WI38 (cell line): ENCODE measurements around the gene CTSH.

ENCODE experiments used
- H3K4me3 ChIP-seq: 2 replicates; pipeline ENCODE4 v1.5.1; 2011; ENCODE audit warnings: low read depth, mild to moderate bottlenecking, control low read depth, low read length
- CTCF ChIP-seq: IDR thresholded peaks from 2 replicates; pipeline ENCODE4 v1.5.1; 2012; ENCODE audit warnings: low read depth, mild to moderate bottlenecking, control low read depth, low read length

The CTSH gene

GRCh38 chr15:78915341-78916087 is 29.3 kb downstream of the CTSH start:
- H3K4me3 ChIP-seq: no peak overlapping the region
- TF ChIP-seq CTCF: no peak

GRCh38 chr15:78914027-78914764 is 30.6 kb downstream of the CTSH start:
- 0 out of 2 replicates have a peak, but pooled peaks have one; percentile 13 for TF ChIP-seq CTCF
- no peak overlapping the region for H3K4me3 ChIP-seq

- TF ChIP-seq CTCF: no peak
- no peak overlapping the region for H3K4me3 ChIP-seq
Measured at GRCh38 chr15:78913012-78913411, 31.8 kb downstream of the CTSH start.

- no peak for TF ChIP-seq CTCF
- no peak overlapping the region for H3K4me3 ChIP-seq
Measured at GRCh38 chr15:78912316-78912715, 32.5 kb downstream of the CTSH start.

- H3K4me3 ChIP-seq: no peak overlapping the region
- no peak for TF ChIP-seq CTCF
Measured at GRCh38 chr15:78910271-78910670, 34.6 kb downstream of the CTSH start.

DNA sequence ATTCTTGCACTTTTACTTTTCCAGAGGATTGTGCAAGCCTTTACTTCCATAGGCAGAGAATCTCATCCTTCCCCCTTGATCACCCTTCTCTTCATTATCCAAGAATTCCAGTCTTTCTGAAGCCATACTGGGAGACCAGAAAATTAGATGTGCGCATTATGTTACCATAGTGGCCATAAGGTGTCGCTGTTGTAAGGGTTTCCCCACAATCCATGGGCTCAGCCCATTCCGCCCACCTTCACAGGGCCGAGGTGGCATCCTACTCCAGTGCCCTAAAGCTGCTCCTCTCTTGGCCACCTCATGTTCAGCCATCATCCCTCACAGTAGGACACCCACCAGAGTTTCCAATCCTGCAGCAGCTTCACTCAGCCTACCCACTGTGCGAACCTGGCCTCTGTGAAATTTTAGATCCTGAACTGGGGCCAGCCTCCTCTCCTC is 35.0 kb downstream of the CTSH start:
- no peak overlapping the region for H3K4me3 ChIP-seq
- peak; percentile 55 for TF ChIP-seq CTCF

GRCh38 chr15:78909160-78909695 is 35.6 kb downstream of the CTSH start:
- TF ChIP-seq CTCF: no peak
- no peak overlapping the region for H3K4me3 ChIP-seq
